ENCODE measurements around the gene ARHGAP30. TPM values are rescaled to one million over a fixed set of nuclear protein-coding genes. Genes with fewer than 3 reads are reported as not detected.
"Not testable (repeated sequence)": the region's sequence is repeated elsewhere in the genome, so short reads cannot be mapped to it uniquely, and the experiment has no call there.

The ARHGAP30 gene
- total RNA-seq, 2 experiments from 2014 or later = 260 to 273 TPM

DNA sequence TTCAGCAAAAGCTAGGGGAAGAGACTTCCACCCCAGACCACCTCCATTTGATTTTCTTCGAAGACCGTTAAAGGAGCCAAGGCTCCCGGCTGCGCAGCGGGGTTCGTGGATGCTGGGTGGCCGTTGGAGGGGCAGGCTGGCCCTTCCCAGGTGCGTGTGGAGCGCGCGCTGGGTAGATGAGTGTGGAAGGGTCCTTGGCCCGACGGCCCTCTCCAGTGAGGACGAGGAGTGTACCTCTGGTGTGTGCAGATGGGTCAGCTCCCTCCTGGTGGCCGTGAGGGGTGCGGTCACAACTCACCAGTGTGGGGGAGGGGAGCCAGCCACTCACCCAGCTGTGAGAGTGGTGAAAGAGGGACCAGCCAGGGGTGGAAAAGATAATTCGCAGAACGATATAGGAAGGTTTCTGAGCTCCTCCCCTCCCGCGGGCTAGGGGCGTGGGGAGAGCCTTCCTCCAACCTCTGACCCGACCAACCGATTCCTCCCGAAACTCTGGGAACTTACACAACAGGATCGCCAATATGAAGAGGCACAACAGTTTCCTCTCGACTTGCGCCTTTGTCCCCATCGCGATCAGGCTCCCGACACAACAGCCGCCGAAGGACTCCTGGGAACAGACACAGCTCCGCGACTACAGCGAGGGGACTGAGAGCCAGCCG, 49.1 kb downstream of the ARHGAP30 start, which contains the start of gene F11R:
F11R (minus strand) TSS at position 644 of the 656 bp plus-strand sequence; CDS start at position 565, 79 bp downstream.
- no peak for DNase-seq
- peak within 1 kb of the TSS; percentile 82 for H3K4me3 Mint-ChIP-seq
- CTCF ChIA-PET = interaction anchor here (0.7 to 2.3 kb wide), 13 partner anchors 10 to 76 kb away, joined by 3 to 17 read pairs (median 4); partner anchors contain the start of genes ARHGAP30 and TSTD1
- H3K27me3 Mint-ChIP-seq = no peaks in the 10 kb centered on the region
- peak within 1 kb of the TSS; percentile 86 for H3K27ac Mint-ChIP-seq
- peak; percentile 54 for ATAC-seq
- no peaks in the 10 kb centered on the region for H3K9me3 Mint-ChIP-seq (ENCODE audit: low read depth)
- peaks cover 32% of the 10 kb centered on the region for H3K4me1 Mint-ChIP-seq
- H3K36me3 Mint-ChIP-seq = peaks cover 6% of the 10 kb centered on the region

DNA sequence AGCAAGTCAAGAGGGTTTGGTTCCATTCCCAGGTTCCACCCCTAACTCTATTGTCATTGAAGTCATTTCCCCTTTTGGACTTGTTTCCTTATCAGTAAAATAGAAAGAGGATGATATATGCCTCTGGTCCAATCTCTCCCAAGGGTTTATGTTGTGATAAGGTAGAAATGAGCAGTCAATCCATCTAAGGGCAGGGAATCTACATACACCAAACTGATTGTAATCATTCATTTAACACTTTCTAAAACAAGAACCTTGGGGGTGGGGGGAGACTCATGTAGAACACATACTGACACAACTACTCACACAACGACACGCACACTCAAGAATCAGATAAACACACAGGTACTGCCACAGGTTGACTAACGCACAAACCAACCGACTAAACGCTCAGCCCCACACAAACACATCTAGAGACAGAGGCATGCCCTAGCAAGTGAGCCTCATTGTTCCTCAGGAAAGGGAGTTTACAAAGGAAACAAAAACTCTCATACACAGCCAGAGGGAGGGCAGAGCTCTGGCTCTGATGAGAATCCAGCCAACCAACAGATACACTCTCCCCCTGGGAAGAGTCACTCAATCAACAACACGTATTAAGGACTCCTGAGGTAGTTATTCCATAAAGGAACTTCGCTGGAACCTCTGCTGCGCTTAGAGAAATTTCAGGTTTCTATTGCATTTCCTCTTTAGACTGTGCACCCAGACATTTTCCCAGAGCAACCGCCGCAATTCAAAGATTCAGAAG, 49.8 kb downstream of the ARHGAP30 start:
- H3K36me3 Mint-ChIP-seq = peaks cover 3% of the 10 kb centered on the region
- H3K9me3 Mint-ChIP-seq (ENCODE audit: low read depth) = no peaks in the 10 kb centered on the region
- peak overlapping the region; percentile 82 for H3K4me3 Mint-ChIP-seq
- peaks cover 33% of the 10 kb centered on the region for H3K4me1 Mint-ChIP-seq
- ATAC-seq (no peak), DNase-seq (no peak)
- CTCF ChIA-PET = interaction anchor here (1.2 to 2.3 kb wide), 5 partner anchors 18 to 77 kb away, joined by 4 to 17 read pairs (median 8); partner anchors contain the start of gene TSTD1
- no peaks in the 10 kb centered on the region for H3K27me3 Mint-ChIP-seq
- peak overlapping the region; percentile 86 for H3K27ac Mint-ChIP-seq

DNA sequence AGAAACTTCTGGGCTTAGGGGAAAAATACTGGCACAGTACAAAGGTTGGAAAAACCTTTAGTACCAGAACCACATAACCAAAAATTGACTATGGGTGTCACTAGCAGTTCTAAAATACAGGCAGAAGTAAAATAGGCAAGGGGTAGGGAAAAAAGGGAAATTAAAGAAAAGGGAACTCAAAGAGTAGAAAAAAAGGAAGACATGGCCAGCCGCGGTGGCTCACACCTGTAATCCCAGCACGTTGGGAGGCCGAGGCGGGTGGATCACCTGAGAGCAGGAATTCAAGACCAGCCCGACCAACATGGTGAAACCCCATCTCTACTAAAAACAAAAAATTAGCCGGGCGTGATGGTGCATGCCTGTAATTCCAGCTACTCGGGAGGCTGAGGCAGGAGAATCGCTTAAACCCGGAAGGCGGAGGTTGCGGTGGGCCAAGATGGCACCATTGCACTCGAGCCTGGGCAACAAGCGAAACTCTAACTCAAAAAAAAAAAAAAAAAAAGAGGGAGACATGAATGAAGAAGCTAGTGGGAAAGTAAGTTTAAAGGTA, 50.5 kb downstream of the ARHGAP30 start:
- not testable (repeated sequence) for H3K27ac Mint-ChIP-seq; H3K27me3 Mint-ChIP-seq; H3K9me3 Mint-ChIP-seq (ENCODE audit: low read depth); ATAC-seq; DNase-seq; H3K36me3 Mint-ChIP-seq; H3K4me3 Mint-ChIP-seq
- peaks cover 34% of the 10 kb centered on the region for H3K4me1 Mint-ChIP-seq
- CTCF ChIA-PET = interaction anchor here (1.1 to 1.2 kb wide), 2 partner anchors 19 to 30 kb away, joined by 3 to 4 read pairs; partner anchors contain the start of gene TSTD1

DNA sequence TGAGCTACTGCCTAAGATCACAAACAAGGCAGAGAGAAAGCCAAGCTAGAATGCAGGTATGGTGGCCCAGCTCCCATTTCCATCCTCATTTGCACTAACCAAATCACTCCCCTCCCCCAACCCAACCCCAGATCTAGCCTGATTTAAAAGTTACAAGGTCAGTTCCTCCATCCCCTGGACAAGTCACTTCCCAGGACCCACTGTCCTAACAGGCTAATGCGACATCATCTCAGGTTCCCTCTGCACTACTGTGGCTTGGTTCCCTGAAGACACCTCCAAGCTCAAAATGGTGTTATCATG, 51.1 kb downstream of the ARHGAP30 start:
- H3K4me3 Mint-ChIP-seq = no peak overlapping the region
- H3K27me3 Mint-ChIP-seq = no peaks in the 10 kb centered on the region
- ATAC-seq = no peak
- DNase-seq = no peak
- CTCF ChIA-PET = interaction anchor here (1.0 to 1.7 kb wide), 4 partner anchors 20 to 241 kb away, joined by 3 to 6 read pairs (median 4); partner anchors contain the start of gene TSTD1
- H3K27ac Mint-ChIP-seq = no peak overlapping the region
- peaks cover 2% of the 10 kb centered on the region for H3K36me3 Mint-ChIP-seq
- no peaks in the 10 kb centered on the region for H3K9me3 Mint-ChIP-seq (ENCODE audit: low read depth)
- H3K4me1 Mint-ChIP-seq = peaks cover 38% of the 10 kb centered on the region

DNA sequence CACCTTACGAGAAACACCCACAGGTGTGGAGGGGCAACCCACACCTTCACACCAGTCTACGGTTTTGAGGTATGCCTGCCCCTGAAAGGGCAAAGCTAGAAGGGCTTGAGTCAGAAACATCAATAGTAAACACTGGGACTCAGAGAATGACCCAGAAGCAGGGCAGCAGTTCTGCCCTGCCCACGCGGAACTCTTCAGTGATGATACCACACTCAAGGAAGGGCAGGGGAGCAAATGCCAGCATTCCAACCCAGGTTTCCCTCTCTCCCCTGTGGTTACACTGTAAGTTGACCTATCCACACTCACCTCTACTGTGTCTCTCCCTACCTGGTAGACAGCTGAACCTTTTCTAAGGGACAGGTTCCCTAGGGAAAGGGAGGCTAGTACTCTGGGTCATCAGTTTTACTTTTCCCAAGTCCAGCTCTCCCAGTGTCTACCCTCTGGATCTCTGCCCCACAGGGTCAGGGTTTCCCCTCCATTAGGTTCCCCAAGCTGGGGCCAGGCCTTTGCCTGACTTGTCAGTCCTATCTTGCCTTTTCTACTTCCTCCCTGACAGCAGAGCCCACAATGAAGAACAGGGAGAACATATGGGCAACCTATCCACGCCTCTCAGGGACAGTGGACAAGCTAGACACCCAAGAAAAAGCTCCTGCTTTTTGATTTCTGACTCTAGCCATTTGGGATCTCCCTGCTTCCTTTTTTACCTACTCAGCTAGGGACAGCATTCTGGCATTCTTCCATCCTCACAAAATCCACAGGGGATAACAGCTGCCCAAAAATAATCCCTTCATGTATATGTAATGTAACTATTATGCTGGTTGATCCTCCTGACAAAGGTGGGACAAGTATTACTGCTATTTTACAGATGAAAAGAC, 51.7 kb downstream of the ARHGAP30 start:
- Mint-ChIP-seq H3K9me3 (ENCODE audit: low read depth) (no peaks in the 10 kb centered on the region), H3K4me3 (no peak overlapping the region), H3K36me3 (peaks cover 2% of the 10 kb centered on the region), H3K27ac (no peak overlapping the region), H3K27me3 (no peaks in the 10 kb centered on the region), H3K4me1 (peaks cover 44% of the 10 kb centered on the region)
- DNase-seq (no peak), ATAC-seq (no peak)
- CTCF ChIA-PET = interaction anchor here (0.8 to 1.7 kb wide), 6 partner anchors 20 to 241 kb away, joined by 3 to 6 read pairs (median 4); partner anchors contain the start of gene TSTD1

DNA sequence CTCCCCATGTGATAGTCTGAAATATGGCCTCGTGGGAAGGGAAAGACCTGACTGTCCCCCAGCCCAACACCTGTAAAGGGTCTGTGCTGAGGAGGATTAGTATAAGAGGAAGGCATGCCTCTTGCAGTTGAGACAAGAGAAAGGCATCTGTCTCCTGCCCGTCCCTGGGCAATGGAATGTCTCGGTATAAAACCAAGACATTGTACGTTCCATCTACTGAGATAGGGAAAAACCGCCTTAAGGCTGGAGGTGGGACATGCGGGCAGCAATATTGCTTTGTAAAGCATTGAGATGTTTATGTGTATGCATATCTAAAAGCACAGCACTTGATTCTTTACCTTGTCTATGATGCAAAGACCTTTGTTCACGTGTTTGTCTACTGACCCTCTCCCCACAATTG, 52.5 kb downstream of the ARHGAP30 start:
- not testable (repeated sequence) for H3K27me3 Mint-ChIP-seq; ATAC-seq; H3K27ac Mint-ChIP-seq; H3K4me3 Mint-ChIP-seq; H3K36me3 Mint-ChIP-seq; H3K9me3 Mint-ChIP-seq (ENCODE audit: low read depth); DNase-seq
- CTCF ChIA-PET = interaction anchor here (1.7 kb wide), 1 partner anchor 80 kb away, joined by 6 read pairs; no protein-coding TSS in a partner anchor
- peaks cover 47% of the 10 kb centered on the region for H3K4me1 Mint-ChIP-seq

DNA sequence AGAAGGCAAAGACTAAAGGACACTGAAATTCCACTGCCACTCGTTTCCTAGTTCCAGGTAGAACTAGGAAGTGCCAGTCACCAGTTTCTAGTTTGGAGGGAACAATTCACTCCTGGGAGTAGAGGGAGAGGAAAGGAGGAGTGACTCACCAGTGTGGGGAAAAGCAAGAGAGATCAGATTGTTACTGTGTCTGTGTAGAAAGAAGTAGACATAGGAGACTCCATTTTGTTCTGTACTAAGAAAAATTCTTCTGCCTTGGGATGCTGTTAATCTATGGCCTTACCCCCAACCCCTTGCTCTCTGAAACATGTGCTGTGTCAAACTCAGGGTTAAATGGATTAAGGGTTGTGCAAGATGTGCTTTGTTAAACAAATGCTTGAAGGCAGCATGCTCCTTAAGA, 53.0 kb downstream of the ARHGAP30 start:
- DNase-seq; H3K4me3 Mint-ChIP-seq; ATAC-seq; H3K9me3 Mint-ChIP-seq (ENCODE audit: low read depth); H3K36me3 Mint-ChIP-seq; H3K27me3 Mint-ChIP-seq; CTCF ChIA-PET: not testable (repeated sequence)
- Mint-ChIP-seq H3K4me1 (peaks cover 48% of the 10 kb centered on the region), H3K27ac (peak overlapping the region; percentile 16)

DNA sequence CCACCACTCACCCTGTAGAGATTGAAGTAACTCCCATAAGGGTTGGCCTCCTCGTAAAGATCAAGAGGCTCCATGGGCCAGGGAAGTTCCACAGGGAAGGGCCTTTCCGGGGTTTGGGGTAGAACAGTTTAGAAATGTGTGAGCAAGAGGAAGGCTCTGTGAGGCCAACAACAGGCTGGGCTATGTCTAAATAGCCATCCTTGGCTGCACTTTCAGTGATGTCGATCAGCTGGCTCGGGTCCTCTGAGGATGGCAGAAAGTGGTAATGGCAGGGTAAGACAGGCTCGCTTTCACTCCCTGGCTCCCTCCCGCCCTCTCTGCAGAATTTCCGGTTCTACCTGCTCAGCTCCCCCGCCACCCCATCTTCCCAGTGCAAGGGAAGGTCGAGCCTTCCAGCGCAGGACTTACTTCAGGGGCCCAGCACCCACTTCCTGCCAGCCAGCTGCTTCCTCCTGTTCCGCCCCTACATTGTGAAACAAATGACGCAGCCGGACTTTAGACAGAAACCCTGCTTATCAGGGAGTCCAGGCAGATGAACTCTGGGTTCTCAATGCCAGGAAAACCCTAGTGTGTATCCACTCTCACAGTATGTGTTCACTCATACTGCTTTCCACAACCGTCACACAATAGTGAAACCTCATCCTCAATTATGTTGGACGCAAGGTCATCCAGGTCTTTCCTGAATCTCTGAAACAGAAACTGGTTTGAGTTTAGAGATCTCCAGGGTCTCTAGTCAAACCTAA, 56.0 kb downstream of the ARHGAP30 start:
- CTCF ChIA-PET = interaction anchor here (0.8 to 2.7 kb wide), 13 partner anchors 9 to 177 kb away, joined by 3 to 9 read pairs (median 5); partner anchors contain the start of genes KLHDC9 and TSTD1
- Mint-ChIP-seq H3K4me1 (peaks cover 32% of the 10 kb centered on the region), H3K36me3 (peaks cover 1% of the 10 kb centered on the region), H3K9me3 (ENCODE audit: low read depth) (no peaks in the 10 kb centered on the region), H3K27ac (peak overlapping the region; percentile 97), H3K4me3 (peak overlapping the region; percentile 75), H3K27me3 (no peaks in the 10 kb centered on the region)
- peak; percentile 89 for ATAC-seq
- peak; percentile 86 for DNase-seq

DNA sequence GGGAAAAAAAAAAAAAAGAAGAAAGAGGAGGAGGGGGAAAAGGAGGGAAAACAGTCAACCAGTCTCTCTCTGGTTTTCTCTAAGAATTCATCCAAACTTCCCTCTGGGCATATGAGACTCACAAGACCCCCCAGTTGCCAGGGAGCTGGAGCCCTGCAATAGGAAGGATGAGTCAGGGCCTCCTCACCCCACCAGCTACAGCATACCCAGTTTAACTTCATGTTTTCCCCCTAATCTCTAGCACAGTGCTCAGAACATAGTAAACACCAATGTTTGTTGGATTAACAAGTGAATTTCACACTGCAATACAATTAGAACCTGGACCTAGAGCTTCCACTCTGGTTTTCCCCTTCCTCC, 56.6 kb downstream of the ARHGAP30 start:
- Mint-ChIP-seq H3K9me3 (ENCODE audit: low read depth) (no peaks in the 10 kb centered on the region), H3K27me3 (no peaks in the 10 kb centered on the region), H3K36me3 (peaks cover 1% of the 10 kb centered on the region), H3K4me3 (peak overlapping the region; percentile 75), H3K4me1 (peaks cover 28% of the 10 kb centered on the region), H3K27ac (peak overlapping the region; percentile 97)
- ATAC-seq (peak; percentile 37), DNase-seq (no peak)
- CTCF ChIA-PET = interaction anchor here (0.8 to 2.7 kb wide), 13 partner anchors 8 to 177 kb away, joined by 3 to 9 read pairs (median 5); partner anchors contain the start of genes KLHDC9 and TSTD1

DNA sequence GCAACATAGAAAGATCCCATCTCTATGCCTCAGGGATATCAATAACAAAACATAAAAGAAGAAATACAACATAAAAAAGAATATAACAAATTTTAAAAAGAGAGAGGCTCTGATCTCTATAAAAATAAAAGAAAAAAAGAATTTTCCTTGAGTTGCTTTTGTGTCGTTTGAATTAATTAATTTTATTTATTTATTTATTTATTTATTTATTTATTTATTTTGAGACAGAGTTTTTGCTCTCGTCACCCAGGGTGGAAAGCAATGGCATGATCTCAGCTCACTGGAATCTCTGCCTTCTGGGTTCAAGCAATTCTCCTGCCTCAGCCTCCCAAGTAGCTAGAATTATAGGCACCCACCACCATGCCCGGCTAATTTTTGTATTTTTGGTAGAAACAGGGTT, 57.3 kb downstream of the ARHGAP30 start:
- no peak for DNase-seq
- H3K27me3 Mint-ChIP-seq = no peaks in the 10 kb centered on the region
- peaks cover 1% of the 10 kb centered on the region for H3K36me3 Mint-ChIP-seq
- H3K9me3 Mint-ChIP-seq (ENCODE audit: low read depth) = no peaks in the 10 kb centered on the region
- H3K27ac Mint-ChIP-seq = peak overlapping the region; percentile 97
- H3K4me1 Mint-ChIP-seq = peaks cover 28% of the 10 kb centered on the region
- CTCF ChIA-PET = interaction anchor here (0.5 to 2.7 kb wide), 10 partner anchors 11 to 176 kb away, joined by 3 to 9 read pairs (median 6); partner anchors contain the start of genes ITLN2, KLHDC9 and TSTD1
- no peak for ATAC-seq
- no peak overlapping the region for H3K4me3 Mint-ChIP-seq

DNA sequence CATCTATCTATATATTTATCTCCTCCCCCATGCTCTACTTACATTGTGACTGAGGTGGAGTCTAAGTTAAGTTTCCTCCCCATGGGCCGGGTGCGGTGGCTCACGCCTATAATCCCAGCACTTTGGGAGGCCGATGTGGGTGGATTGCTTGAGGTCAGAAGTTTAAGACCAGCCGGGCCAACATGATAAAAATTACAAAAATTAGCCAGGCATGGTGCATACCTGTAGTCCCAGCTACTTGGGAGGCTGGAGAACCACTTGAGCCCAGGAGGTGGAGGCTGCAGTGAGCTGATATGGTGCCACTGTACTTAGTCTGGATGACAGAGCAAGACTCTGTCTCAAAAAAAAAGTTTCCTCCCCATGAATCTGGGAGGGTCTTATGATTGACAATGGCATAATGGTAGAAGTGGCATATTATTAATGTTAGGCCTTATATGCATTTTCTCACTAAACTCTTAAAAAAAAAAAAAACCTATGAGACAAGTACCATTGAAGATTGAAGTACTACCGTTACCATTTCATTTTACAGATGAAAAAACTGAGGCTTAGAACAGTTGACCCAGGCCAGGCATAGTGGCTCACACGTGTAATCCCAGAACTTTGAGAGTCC, 60.0 kb downstream of the ARHGAP30 start:
- Mint-ChIP-seq H3K36me3 (peaks cover 2% of the 10 kb centered on the region), H3K27ac (no peak overlapping the region), H3K4me3 (no peak overlapping the region), H3K27me3 (no peaks in the 10 kb centered on the region), H3K4me1 (peaks cover 27% of the 10 kb centered on the region), H3K9me3 (ENCODE audit: low read depth) (no peaks in the 10 kb centered on the region)
- CTCF ChIA-PET = interaction anchor here (1.1 to 1.7 kb wide), 4 partner anchors 11 to 88 kb away, joined by 3 to 5 read pairs (median 4); partner anchors contain the start of gene F11R
- ATAC-seq (no peak), DNase-seq (no peak)

Measured in activated CD8-positive, alpha-beta memory T cell treated with anti-CD3 and anti-CD28 coated beads, Interleukin-2, amount 10 ng/mL, durations not matched to agents 7 days and 5 days (primary cell).